GM21367 (cell line): ENCODE measurements around the gene NDRG4.
A peak's percentile ranks its signal among the peaks of the same experiment; 100 is the strongest.

Experiments
- ATAC-seq: cut with Tn5 transposase; IDR thresholded peaks from one replicate; pipeline ENCODE4 v1.9.1; 2021; ENCODE audit not compliant: unreplicated experiment

The NDRG4 gene

DNA sequence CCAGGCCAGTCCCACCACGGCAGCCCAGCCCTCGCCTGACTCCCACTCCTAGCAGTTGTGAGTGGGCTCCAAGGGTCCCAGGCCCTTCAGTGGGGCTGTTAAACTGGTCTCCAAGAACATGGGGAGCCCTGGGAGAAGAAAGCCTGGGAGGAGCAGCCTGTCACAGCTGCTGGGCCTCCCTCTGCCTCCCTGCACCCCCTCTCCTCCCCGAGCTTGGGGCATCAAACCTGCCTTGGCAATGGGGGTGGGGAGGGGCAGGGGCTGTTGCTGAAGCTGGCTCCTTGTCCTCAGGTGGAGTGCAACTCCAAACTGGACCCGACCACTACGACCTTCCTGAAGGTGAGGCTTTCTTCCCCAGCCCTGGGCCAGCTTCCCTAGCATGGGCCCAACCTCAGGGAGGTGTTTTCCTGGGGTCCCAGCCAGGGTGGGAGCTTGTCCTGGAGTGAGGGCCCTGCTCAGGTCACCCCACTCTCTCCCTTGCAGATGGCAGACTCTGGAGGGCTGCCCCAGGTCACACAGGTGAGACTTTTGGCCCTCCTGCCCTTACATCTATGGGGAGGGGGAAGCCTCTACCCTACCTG, 8.8 kb downstream of the NDRG4 start:
- ATAC-seq: no peak

DNA sequence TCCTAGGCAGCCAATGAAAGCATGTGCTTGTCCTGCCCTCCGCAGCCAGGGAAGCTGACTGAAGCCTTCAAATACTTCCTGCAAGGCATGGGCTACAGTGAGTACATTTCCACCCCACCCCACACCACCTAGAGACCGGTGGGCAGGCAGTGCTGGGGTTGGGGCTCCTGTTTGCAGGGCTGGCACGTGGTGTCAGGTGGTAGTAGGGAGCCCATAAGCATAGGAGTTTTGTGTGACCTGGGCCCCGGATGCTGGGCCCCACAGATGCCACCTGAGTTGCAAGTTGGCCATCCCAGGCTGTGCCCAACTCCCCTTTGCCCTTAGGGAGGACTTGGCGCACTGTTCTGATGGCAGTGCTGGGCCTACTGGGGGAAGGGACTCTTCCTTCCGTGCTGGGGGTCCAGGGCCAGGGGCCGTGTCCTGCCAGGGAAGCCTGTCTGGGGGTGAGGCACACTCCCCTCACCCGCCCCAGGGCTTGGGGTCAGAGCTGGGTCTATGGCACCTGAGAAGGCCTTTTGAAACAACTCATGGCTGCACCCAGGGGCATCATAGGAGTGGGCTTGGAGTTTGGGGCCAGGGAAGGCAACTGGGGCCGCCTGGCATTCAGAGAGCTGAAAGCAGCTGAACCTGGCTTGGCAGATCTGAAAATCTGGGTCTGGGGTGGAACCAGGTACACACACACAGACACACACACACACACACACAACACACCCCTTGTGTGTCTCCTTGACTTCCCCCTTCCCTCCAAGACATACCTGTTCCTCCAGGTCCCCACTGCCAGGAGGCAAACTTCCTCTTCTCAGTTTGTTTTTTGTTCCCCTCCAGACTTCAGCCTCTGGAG, 9.5 kb downstream of the NDRG4 start:
- no peak for ATAC-seq

DNA sequence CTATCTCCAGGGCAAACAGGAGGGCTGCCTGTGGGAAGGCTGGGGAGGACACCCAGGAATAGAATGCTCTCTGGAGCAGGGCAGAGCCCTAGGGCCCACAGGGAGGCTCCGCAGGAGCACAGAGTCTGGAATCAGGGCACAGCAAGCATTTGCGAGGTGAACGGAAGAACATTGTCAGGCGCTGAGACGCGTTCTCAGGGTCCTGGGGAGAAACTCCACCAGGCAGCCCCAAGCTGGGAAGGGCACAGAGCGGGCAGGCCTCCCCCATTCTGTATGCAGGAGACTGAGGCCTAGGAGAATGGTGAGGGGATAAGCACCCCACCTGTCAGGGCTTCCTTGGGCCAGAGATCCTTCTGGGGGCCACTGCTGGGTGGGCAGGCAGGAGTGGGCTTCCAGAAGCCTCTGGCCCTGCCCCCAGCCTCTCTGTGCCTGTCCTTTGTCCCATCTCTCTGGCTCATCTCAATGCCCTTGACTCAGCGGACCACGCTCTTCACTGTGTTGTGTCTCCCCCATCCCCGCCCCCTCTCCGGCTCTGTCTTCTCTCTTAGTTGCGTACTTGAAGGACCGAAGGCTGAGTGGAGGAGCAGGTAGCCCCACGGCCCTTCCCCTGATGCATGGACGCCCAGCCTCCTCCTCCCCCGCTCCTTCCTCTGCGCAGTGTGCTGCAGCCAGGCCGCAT, 10.3 kb downstream of the NDRG4 start:
- no peak for ATAC-seq

DNA sequence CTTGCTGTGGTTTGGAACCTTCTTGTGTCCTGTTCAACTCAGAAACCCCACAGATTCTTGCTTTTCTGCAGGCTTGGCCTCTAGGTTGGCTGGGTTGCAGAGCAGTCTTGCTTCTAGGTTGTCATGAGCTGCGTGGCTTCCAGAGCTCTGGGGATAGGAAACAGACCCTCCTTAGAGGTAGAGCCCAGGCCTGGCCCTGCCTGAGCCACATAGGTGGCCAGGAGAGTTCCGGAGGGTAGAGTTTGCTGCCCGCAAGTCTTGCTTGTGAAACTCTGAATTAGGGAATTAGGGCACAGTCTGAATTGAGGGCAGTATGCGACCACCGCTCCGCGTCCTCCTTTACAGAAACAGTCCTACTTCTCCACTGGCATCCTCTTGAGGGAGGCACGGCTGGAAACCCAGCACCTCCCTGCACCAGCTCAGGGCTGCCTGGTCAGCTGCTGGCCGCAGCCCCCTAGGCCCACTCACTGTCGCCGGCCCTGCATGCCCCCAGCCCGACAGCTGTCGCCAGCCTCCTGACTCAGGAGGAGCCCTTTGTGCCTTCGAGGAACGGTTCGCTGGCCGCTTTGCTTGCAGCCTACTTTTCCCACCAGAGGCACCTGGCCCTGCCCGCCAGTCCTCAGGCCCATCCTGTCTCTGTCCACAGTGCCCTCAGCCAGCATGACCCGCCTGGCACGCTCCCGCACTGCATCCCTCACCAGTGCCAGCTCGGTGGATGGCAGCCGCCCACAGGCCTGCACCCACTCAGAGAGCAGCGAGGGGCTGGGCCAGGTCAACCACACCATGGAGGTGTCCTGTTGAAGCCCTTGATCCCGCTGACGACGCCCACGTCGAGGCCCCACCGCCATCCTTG, 11.1 kb downstream of the NDRG4 start:
- ATAC-seq: no peak

DNA sequence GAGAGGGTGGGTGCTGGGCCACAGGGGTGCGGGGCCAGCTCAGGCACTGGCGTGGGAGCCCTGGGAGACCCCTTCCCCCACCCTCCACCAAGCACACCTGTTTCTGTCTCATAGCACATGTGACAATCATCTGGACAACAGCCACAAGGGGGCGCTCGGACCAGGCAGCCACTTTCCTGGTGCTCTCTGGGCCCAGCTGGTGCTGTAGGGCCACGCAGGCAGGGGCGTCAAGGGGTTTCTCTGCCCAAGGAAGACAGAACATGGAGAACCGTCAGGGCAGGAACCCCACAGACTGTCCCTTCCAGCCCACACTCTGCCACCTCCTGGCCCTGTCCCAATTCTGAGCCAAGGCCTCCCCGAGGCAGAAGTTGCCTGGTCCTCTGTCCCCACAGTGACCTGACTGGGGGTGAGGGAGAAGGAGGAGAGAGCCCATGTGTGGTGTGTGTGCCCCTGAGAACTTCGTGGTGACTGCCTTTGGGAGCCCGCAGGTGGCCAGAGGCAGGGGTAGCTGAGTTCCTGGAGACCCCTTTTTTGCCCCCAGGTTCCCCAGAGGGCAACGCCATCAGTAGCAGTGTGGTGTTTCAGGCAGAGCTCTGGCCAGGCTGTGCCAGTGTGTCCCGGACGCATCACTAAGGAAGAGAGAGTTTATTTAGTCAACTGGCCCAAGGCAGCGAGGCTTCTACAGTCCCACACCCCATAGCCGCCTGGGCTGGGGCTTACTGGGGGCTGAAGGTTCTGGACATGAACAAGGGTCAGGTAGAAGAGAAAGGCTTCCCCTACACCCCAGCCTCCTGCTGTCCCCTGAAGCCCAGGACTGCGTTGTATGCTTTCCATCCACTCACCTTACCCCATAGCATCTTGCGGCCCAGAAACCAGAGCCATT, 12.2 kb downstream of the NDRG4 start:
- peak; percentile 34 for ATAC-seq

DNA sequence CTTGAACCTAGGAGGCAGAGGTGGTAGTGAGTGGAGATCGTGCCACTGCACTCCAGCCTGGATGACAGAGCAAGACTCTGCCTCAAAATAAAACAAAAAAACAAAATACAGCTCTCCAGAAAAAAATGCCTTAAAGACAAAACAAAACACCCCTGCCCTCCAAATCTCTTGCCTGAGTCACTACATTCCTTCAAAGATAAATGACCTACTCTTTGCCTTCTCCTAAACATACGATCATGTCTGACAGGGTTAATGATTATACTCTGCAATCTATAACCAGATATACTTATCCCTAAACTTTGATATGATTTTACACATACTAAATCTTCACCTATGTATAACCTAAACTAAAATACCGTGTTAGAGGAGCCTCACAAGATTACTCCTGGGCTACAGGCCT, 13.9 kb downstream of the NDRG4 start:
- no peak for ATAC-seq

DNA sequence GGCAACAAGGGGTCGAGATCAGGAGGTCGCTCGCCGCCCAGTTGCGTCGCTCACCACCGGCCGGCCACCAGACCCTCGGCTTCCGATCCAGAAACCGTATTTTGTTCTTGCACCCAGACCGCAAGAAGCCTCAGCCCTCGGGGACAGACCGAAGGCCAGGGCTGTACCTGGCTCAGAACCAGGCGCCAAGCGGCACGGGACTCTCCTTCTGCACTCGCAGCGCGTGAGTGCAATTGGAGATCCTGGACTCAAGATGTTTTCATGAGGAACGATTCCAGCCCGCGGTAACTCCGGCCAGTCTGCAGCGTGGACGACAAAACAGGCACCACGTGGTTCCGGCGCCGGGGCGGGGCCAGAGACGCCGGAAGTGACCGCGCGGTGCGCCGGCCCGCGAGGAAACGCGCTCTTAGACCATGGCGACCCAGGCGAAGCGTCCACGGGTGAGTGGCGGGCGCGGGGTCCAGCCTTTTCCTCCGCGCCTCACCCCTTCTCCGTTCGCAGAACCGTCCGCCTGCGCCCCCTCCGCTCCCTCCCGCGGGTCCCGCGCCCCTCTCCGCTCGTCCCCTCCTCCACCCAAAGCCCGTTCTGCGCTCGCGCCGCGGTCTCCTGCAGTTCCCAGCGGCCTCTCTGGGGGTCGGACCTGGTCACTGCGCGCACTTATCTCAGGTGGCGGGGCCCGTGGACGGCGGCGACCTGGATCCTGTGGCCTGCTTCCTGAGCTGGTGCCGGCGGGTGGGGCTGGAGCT, 15.4 kb downstream of the NDRG4 start, which contains the start of gene SETD6:
Gene SETD6, plus strand, starts transcription at position 393 of the 746 bp plus-strand sequence. Its CDS starts 21 bp downstream, at position 414.
- peak; percentile 69 for ATAC-seq

DNA sequence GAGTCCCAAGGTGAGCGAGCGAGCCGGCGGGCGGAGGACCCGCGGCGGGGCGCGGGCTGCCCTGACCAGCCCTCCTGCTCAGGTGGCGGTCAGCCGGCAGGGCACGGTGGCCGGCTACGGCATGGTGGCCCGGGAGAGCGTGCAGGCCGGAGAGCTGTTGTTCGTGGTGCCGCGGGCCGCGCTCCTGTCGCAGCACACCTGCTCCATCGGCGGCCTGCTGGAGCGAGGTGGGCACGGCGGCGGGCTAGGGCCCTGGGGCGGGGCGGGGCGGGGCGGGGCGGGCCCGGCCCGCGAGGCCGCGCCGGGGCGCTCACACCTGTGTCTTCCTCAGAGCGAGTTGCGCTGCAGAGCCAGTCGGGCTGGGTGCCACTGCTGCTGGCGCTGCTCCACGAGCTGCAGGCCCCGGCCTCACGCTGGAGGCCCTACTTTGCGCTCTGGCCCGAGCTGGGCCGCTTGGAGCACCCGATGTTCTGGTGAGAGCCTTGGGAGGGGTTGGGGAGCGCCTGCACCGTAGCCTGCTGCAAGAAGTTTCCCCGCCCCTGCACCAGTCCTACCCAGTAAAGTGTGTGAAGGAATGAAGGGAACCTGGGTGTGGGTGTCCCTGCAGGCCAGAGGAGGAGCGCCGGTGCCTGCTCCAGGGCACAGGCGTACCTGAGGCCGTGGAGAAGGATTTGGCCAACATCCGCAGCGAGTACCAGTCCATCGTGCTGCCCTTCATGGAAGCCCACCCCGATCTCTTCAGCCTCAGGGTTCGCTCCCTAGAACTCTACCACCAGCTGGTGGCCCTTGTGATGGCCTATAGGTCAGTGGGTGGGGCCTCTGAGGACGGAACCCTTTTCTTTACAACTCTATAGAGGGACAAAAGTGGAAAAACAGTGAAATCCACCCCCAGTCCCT, 16.2 kb downstream of the NDRG4 start:
- ATAC-seq: peak; percentile 35

DNA sequence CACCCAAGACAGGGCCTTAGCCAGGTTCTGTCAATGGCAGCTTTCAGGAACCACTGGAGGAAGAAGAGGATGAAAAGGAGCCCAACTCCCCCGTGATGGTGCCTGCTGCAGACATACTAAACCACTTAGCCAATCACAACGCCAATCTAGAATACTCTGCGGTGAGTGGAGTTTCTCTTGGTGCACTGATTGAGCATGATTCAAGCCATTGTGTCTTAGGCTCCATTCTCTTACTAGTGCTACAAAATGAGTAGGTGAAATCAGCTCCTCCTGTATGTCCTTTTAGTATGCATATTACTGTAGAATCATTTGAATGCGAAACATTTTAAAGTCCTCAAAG, 16.8 kb downstream of the NDRG4 start:
- ATAC-seq: no peak

DNA sequence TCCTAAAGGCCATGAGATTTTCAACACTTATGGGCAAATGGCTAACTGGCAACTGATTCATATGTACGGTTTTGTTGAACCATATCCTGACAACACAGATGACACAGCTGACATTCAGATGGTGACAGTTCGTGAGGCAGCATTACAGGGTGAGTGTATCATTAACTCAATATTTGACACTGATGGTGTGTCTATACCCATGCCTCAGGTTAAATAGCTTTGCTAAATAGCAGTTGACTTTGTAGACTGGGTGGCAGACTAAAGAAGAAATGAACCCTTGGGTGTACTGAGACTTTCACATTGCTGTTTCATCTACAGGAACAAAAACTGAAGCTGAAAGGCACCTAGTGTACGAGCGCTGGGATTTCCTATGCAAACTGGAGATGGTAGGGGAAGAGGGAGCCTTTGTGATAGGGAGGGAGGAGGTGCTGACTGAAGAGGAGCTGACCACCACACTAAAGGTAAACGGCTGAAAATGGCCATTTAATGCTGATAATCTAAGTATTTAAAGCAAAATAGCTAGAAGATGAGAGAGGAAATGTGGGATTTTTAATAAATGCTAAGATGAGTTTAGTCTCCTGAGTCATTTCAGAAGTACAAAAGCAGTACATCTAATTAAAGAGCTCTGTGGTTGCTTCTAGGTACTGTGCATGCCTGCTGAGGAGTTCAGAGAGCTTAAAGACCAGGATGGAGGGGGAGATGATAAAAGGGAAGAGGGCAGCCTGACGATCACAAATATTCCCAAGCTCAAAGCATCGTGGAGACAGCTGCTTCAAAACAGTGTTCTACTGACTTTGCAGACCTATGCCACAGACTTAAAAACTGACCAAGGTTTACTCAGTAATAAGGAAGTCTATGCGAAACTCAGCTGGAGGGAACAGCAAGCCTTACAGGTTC, 18.4 kb downstream of the NDRG4 start:
- ATAC-seq: no peak

DNA sequence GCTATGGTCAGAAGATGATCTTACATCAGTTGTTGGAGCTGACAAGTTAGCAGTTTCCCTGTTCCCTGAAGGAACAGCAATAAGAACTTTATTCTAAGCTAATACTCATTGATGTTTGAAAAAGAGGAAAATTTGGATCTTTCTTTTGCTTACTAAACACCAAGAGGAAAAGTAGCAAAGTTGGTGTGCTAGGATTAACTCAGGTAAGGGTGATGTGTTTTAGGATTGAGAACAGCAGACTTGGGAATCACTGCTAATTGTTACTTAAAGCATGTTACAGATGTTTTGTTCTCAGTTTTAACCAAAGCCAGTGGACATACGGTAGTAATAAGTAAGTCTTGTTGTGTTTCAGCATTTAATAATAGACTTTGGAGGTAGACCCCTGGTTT, 19.0 kb downstream of the NDRG4 start:
- ATAC-seq: no peak

DNA sequence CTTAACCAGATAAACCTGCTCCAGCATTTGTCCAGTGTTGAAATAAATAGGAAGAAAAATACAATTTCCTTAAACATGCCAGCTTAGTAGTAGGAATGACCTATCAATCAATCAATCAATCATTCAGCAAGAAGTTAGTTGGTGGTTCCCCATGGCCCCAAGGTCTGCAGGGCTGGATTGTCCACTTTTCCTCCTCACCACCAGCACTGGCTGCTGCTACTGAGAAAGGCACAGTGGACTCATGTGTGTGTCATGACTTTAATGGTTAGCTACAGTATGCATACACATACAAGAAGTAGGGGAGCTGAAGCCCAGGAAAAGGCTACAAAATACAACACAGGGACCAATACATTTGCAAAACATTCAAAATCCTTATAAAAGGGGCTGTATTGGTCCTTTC, 19.8 kb downstream of the NDRG4 start:
- ATAC-seq: no peak

DNA sequence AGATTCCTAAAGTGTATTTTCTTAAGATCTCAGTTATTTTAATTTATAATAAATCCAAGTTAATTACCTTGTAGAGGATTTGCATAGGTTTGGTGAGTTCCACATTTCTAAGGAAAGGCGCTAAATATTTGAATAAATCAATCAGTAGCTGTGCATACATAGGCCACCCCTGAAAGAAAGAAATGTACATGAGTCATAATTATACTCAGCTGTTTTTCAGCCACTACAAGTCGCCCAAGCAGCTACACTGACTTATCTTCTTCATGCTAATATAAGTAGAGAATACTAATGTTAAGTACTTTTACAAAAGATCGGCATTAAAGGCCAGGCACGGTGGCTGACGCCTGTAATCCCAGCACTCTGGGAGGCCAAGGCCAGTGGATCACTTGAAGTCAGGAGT, 30.2 kb downstream of the NDRG4 start:
- no peak for ATAC-seq

DNA sequence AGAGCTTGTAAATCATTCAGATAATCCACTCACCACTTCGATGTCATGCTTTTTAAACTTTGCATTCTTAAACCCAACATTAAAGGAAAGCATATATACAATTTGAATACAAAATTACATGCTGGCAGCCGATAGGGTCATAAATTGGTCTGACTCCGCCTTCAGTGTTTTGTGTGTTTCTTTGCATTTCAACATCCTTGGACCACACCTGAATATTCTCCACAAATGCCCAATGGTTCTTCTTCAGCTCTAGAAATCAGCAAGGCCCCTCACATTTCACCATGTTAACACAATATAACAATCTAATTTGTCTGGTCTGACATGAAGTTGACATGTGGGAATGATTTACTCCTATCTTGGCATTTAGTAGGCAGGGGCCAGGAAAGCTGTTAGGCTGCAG, 32.5 kb downstream of the NDRG4 start:
- ATAC-seq: no peak

DNA sequence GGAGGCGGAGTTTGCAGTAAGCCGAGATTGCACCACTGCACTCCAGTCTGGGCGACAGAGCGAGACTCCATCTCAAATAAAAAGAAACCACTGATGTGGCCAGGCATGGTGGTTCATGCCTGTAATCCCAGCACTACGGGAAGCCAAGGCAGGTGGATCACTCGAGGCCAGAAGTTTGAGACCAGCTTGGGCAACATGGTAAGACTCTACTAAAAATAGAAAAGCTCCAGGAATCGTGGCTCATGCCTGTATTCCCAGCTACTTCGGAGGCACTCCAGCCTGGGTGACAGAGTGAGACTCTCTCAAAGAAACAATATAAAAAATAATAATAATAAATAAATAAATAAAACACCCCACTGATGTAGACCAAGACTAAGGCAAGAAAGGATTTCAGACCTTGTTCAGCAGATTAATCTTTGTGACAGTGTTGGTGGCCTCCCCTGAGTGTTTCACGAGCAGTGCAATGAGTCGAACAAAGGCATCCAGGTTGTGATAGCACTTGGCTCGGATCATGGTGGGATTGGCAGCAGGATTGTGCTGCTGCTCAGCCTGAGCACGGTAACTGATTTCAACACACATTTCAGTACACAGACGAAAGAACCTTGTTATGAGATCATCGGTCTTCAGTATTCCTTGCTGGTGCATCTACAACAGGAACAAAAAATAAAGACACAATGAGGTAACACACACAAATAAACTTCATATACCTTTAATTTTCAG, 34.0 kb downstream of the NDRG4 start:
- ATAC-seq: no peak

DNA sequence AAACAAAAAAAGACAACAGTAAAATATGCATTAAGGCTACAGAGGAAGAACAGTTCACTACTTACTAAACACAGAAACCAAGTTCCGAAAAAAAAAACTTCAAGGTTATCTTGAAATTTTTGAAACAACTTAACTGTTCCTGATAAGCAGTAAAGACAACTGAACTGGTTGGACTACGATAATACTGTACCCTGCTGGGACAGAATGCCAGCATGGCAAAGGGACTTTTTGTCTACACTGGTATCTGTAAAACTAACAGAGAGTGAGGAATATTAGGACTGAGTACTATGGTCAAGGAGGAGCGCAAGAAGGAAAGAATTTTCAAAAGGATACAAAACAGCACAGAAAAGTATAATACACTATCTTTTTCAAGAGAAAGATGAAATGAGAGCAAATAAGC, 35.2 kb downstream of the NDRG4 start:
- no peak for ATAC-seq

DNA sequence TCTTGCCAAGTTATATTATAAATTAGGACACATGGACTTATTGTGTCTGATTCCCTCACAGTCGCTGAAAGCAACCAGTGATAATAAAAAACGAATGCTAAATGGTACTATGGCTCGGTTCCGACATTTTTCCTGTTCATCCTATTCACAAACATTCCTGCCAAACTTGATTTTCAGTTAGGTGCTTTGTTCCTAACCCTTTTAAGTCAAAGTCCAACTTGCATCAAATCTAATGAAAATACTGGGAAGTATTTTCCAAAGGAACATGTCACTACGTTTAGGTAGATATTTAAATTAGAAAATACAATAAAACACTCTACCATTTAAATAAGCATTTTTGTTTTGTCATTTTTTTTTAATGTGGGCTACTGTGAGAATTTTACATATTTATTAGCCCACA, 36.3 kb downstream of the NDRG4 start:
- ATAC-seq: no peak
